NOMO-1 treated with dmso at 0.1 percent for 144 hours (cell line): Measurements from ENCODE around the gene GPR156.
"Not testable (repeated sequence)": the region's sequence is repeated elsewhere in the genome, so short reads cannot be mapped to it uniquely, and the experiment has no call there.

Experiments
- DNase-seq: peaks from one replicate; lab custom pipeline; 2025; ENCODE audit not compliant: unreplicated experiment; lab: John Stamatoyannopoulos, UW

GPR156 gene

GRCh38 chr3:120163026-120163425, 122.0 kb downstream of the GPR156 start:
- no peak for DNase-seq

GRCh38 chr3:120162400-120162799, 122.6 kb downstream of the GPR156 start:
- DNase-seq = no peak

GRCh38 chr3:120161902-120162301, 123.1 kb downstream of the GPR156 start:
- DNase-seq = peak; percentile 50

- DNase-seq = no peak
Measured at GRCh38 chr3:120160050-120160449, 125.0 kb downstream of the GPR156 start.

GRCh38 chr3:120157681-120158080, 127.3 kb downstream of the GPR156 start:
- no peak for DNase-seq

- no peak for DNase-seq
Measured at GRCh38 chr3:120157113-120157512, 127.9 kb downstream of the GPR156 start.

- DNase-seq = no peak
Measured at GRCh38 chr3:120156699-120157098, 128.3 kb downstream of the GPR156 start.

- DNase-seq = not testable (repeated sequence)
Measured at GRCh38 chr3:120155694-120156093, 129.3 kb downstream of the GPR156 start.

GRCh38 chr3:120155108-120155507, 129.9 kb downstream of the GPR156 start:
- DNase-seq = no peak

- no peak for DNase-seq
Measured at GRCh38 chr3:120153294-120153693, 131.7 kb downstream of the GPR156 start.

- no peak for DNase-seq
Measured at GRCh38 chr3:120151791-120152190, 133.2 kb downstream of the GPR156 start.

- DNase-seq = no peak
Measured at GRCh38 chr3:120148187-120148949, 136.7 kb downstream of the GPR156 start.

GRCh38 chr3:120147072-120147871, 137.8 kb downstream of the GPR156 start:
- DNase-seq = no peak

GRCh38 chr3:120145542-120146285, 139.3 kb downstream of the GPR156 start:
- peak; percentile 21 for DNase-seq

- DNase-seq = no peak
Measured at GRCh38 chr3:120144267-120144666, 140.8 kb downstream of the GPR156 start.

- DNase-seq = no peak
Measured at GRCh38 chr3:120143676-120144075, 141.3 kb downstream of the GPR156 start.

- no peak for DNase-seq
Measured at GRCh38 chr3:120142236-120142635, 142.8 kb downstream of the GPR156 start.

- DNase-seq = no peak
Measured at GRCh38 chr3:120140098-120140742, 144.8 kb downstream of the GPR156 start.

- DNase-seq = no peak
Measured at GRCh38 chr3:120139140-120139539, 145.9 kb downstream of the GPR156 start.

- no peak for DNase-seq
Measured at GRCh38 chr3:120137548-120137947, 147.5 kb downstream of the GPR156 start.

GRCh38 chr3:120130656-120131055, 154.4 kb downstream of the GPR156 start:
- DNase-seq = no peak
